GM23338 (cell line): Measurements from ENCODE around the gene HES3. TPM values are rescaled to one million over a fixed set of nuclear protein-coding genes. Genes with fewer than 3 reads are reported as not detected.

Source experiments
- ATAC-seq: fragments of 200-7000 bp; cut with Tn5 transposase; 3 replicates; pipeline ENCODE4 v1.9.1; 2020
- DNase-seq: peaks from one replicate; pipeline ENCODE4 v3.0.0-alpha.2; 2015; ENCODE audit warnings: low spot score
- H2AFZ ChIP-seq: fragments of 200-600 bp; sonication (generic); 2 replicates; pipeline ENCODE4 v1.8.0; 2016; ENCODE audit warnings: antibody characterized with exemption, mild to moderate bottlenecking, moderate library complexity
- H3F3A ChIP-seq: fragments of 200-600 bp; sonication (generic); replicated peaks from 2 replicates; pipeline ENCODE4 v1.8.0; 2017; ENCODE audit warnings: antibody characterized with exemption, mixed run types, low read depth
- H3K27ac ChIP-seq: fragments of 200-600 bp; sonication (generic); 2 replicates; pipeline ENCODE4 v1.6.1; 2016; ENCODE audit warnings: low read depth
- H3K27me3 ChIP-seq: fragments of 200-600 bp; sonication (generic); 2 replicates; pipeline ENCODE4 v1.8.0; 2016; ENCODE audit warnings: mild to moderate bottlenecking, mixed run types, moderate library complexity; ENCODE audit not compliant: insufficient read depth
- H3K36me3 ChIP-seq: fragments of 200-600 bp; sonication (generic); 2 replicates; pipeline ENCODE4 v1.8.0; 2016; ENCODE audit warnings: mild to moderate bottlenecking; ENCODE audit not compliant: insufficient read depth
- H3K4me1 ChIP-seq: fragments of 200-600 bp; sonication (generic); 2 replicates; pipeline ENCODE4 v1.8.0; 2016; ENCODE audit warnings: mild to moderate bottlenecking, moderate library complexity; ENCODE audit not compliant: insufficient read depth
- H3K4me2 ChIP-seq: fragments of 200-600 bp; sonication (generic); 2 replicates; pipeline ENCODE4 v1.7.1; 2017; ENCODE audit warnings: mixed run types
- H3K4me3 ChIP-seq: fragments of 200-600 bp; sonication (generic); 2 replicates; pipeline ENCODE4 v1.6.1; 2016; ENCODE audit warnings: mixed run types
- H3K79me2 ChIP-seq: fragments of 200-600 bp; sonication (generic); replicated peaks from 2 replicates; pipeline ENCODE4 v1.8.0; 2017; ENCODE audit warnings: mild to moderate bottlenecking; ENCODE audit not compliant: insufficient read depth
- H3K9me2 ChIP-seq: fragments of 200-600 bp; sonication (generic); 2 replicates; pipeline ENCODE4 v1.8.0; 2017; ENCODE audit not compliant: insufficient read depth
- H4K20me1 ChIP-seq: fragments of 200-600 bp; sonication (generic); replicated peaks from 2 replicates; pipeline ENCODE4 v1.8.0; 2017; ENCODE audit warnings: mild to moderate bottlenecking; ENCODE audit not compliant: insufficient read depth
- H3K27ac Mint-ChIP-seq: 2 replicates; pipeline ENCODE4 v1.8.0; 2020; ENCODE audit warnings: inconsistent platforms, mild to moderate bottlenecking, moderate library complexity, mixed read lengths
- H3K27me3 Mint-ChIP-seq: 3 replicates; pipeline ENCODE4 v1.8.0; 2022; ENCODE audit warnings: low read depth, mild to moderate bottlenecking, moderate library complexity, mixed read lengths, inconsistent platforms; ENCODE audit not compliant: insufficient read depth, poor library complexity
- H3K36me3 Mint-ChIP-seq: 3 replicates; pipeline ENCODE4 v1.8.0; 2021; ENCODE audit warnings: low read depth, mild to moderate bottlenecking, inconsistent platforms, moderate library complexity, mixed read lengths
- H3K4me1 Mint-ChIP-seq: 3 replicates; pipeline ENCODE4 v1.8.0; 2020; ENCODE audit warnings: mild to moderate bottlenecking, inconsistent platforms, mixed read lengths
- H3K4me3 Mint-ChIP-seq: 3 replicates; pipeline ENCODE4 v1.8.0; 2021; ENCODE audit warnings: moderate library complexity, mild to moderate bottlenecking, inconsistent platforms, mixed read lengths
- H3K9me3 Mint-ChIP-seq: 3 replicates; pipeline ENCODE4 v1.8.0; 2020; ENCODE audit warnings: moderate library complexity, mild to moderate bottlenecking, inconsistent platforms, mixed read lengths
- CREB1 ChIP-seq: fragments of 250-450 bp; sonication (Bioruptor Pico); IDR thresholded peaks from 2 replicates; pipeline ENCODE4 v1.5.0; 2020; ENCODE audit warnings: low read depth, mild to moderate bottlenecking, moderate library complexity
- EZH2 ChIP-seq: fragments of 200-600 bp; sonication (generic); IDR thresholded peaks from one replicate; pipeline ENCODE4 v1.8.0; 2017; ENCODE audit warnings: antibody characterized with exemption, mild to moderate bottlenecking, low read depth; ENCODE audit not compliant: unreplicated experiment
- EZH2phosphoT487 ChIP-seq: fragments of 200-600 bp; sonication (generic); IDR thresholded peaks from one replicate; pipeline ENCODE4 v1.8.1; 2018; ENCODE audit warnings: antibody characterized with exemption; ENCODE audit not compliant: unreplicated experiment
- JUNB ChIP-seq: IDR thresholded peaks from one replicate; pipeline ENCODE4 v1.6.1; 2016; ENCODE audit warnings: antibody characterized with exemption; ENCODE audit not compliant: unreplicated experiment
- NANOG ChIP-seq: IDR thresholded peaks from 2 replicates; pipeline ENCODE4 v1.6.1; 2016; ENCODE audit warnings: antibody characterized with exemption, borderline replicate concordance
- POLR2AphosphoS5 ChIP-seq: IDR thresholded peaks from 2 replicates; pipeline ENCODE4 v1.6.1; 2016; ENCODE audit warnings: antibody characterized with exemption, low read depth
- STAT1 ChIP-seq: IDR thresholded peaks from one replicate; pipeline ENCODE4 v1.6.1; 2016; ENCODE audit warnings: antibody characterized with exemption; ENCODE audit not compliant: unreplicated experiment
- ZNF114 ChIP-seq: fragments of 250-450 bp; sonication (Bioruptor Pico); IDR thresholded peaks from 2 replicates; pipeline ENCODE4 v1.5.0; 2020; ENCODE audit warnings: mild to moderate bottlenecking, moderate library complexity
- ZNF331 ChIP-seq: fragments of 250-450 bp; sonication (Bioruptor Pico); IDR thresholded peaks from 2 replicates; pipeline ENCODE4 v1.5.0; 2020; ENCODE audit warnings: low read depth, mild to moderate bottlenecking, moderate library complexity
- polyA plus RNA-seq: library from polyadenylated mRNA; unstranded; fragments of >200 nt; fragmentation: Nextera tagmentation; extraction: Ambion mirVana; gene quantifications from 2 replicates; pipeline ENCODE4 v1.2.1, GENCODE V29; 2016
- total RNA-seq: library from RNA; depleted of rRNA; stranded (reverse); fragments of >200 nt; shearing (Covaris generic); gene quantifications from 2 replicates; pipeline ENCODE4 v1.2.3, GENCODE V29; 2014
- TF ChIP-seq, protein P1 (sequence below), 2 experiments: fragments of 200-600 bp in 1 of 2; sonication (generic) in 1 of 2; conservative IDR thresholded peaks; 2 replicates each; pipeline versions ENCODE4 v1.5.1 to v1.6.1; 2016 to 2017; ENCODE audit warnings: antibody characterized with exemption in 2 of 2, low read depth in 2 of 2, mild to moderate bottlenecking in 2 of 2, moderate library complexity in 1 of 2
- TF ChIP-seq, protein P2 (sequence below): fragments of 250-450 bp; sonication (Bioruptor Pico); IDR thresholded peaks from 2 replicates; pipeline ENCODE4 v1.5.0; 2020; ENCODE audit warnings: mild to moderate bottlenecking, moderate library complexity
- TF ChIP-seq, protein P3 (sequence below): IDR thresholded peaks from 2 replicates; pipeline ENCODE4 v1.6.1; 2016; ENCODE audit warnings: antibody characterized with exemption

HES3 gene
- total and polyA plus RNA-seq, 2 experiments from 2014 or later, result 7.1 to 50.4 TPM

DNA sequence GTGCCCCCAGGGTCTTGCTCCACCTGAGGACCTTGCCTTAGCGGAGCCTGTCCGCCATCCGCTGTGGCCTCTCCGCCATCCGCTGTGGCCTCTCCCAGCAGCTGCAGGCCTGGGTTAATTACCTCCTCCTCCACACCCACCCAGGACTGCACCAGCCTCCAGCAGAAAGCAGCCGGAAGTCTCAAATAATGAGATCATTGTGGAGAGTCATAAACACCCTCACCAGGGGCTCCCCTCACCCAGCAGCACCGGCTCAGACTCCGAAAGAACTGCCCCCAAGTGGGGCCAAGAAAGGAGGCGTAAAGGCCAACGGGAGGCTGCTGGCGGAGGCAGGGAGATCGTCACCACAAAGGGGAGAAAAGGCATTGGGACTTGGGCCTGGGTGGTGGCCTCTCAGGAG is 27.6 kb downstream of the HES3 start (continued):
- TF ChIP-seq, protein P1, sequence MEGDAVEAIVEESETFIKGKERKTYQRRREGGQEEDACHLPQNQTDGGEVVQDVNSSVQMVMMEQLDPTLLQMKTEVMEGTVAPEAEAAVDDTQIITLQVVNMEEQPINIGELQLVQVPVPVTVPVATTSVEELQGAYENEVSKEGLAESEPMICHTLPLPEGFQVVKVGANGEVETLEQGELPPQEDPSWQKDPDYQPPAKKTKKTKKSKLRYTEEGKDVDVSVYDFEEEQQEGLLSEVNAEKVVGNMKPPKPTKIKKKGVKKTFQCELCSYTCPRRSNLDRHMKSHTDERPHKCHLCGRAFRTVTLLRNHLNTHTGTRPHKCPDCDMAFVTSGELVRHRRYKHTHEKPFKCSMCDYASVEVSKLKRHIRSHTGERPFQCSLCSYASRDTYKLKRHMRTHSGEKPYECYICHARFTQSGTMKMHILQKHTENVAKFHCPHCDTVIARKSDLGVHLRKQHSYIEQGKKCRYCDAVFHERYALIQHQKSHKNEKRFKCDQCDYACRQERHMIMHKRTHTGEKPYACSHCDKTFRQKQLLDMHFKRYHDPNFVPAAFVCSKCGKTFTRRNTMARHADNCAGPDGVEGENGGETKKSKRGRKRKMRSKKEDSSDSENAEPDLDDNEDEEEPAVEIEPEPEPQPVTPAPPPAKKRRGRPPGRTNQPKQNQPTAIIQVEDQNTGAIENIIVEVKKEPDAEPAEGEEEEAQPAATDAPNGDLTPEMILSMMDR (conservative IDR thresholded peaks at IDR 0.05; ENCODE audit: low read depth in 2 of 2), result no peak

DNA sequence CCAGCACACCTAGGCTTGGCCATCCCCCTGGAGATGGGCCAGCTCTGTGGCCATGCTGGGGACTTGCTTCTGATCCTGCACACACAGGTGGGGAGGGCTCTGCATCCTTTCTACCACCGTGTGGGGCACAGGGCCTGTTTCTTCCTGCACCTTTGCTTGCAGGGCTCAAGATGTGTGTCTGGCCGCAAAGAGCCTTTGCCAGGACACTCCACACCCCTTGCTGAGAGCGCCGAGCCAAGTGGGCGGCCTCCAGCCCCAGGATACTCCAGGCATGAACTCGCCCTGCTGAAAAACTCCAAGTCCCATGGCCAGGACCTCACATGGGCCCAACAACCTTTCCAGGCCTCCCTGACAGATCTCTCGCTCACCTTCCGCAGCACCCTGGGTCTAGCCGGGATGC is 28.5 kb downstream of the HES3 start:
- peaks cover 19% of the 10 kb centered on the region for H3K27me3 Mint-ChIP-seq
- H3K79me2 ChIP-seq, result no peaks in the 10 kb centered on the region
- DNase-seq (no peak), ATAC-seq (no peak)
- H3K4me2 ChIP-seq, result no peak overlapping the region
- no peak overlapping the region for H3K4me3 ChIP-seq
- no peaks in the 10 kb centered on the region; the same call in 1 of the 2 replicates for H4K20me1 ChIP-seq
- no peak overlapping the region for H2AFZ ChIP-seq
- H3K4me3 Mint-ChIP-seq, result no peak overlapping the region
- peaks cover 35% of the 10 kb centered on the region for H3K4me1 Mint-ChIP-seq
- H3K27me3 ChIP-seq, result no peaks in the 10 kb centered on the region
- no peaks in the 10 kb centered on the region for H3K9me2 ChIP-seq
- no peaks in the 10 kb centered on the region for H3K9me3 Mint-ChIP-seq
- H3K4me1 ChIP-seq, result peaks cover 5% of the 10 kb centered on the region; the same call in 1 of the 2 replicates
- H3F3A ChIP-seq, result 0 out of 2 replicates have a peak, but pooled peaks cover 5% of the 10 kb centered on the region
- H3K27ac Mint-ChIP-seq, result no peak overlapping the region; the same call in none of the 2 replicates
- H3K27ac ChIP-seq, result no peak overlapping the region
- H3K36me3 ChIP-seq, result no peaks in the 10 kb centered on the region
- peaks cover under 1% of the 10 kb centered on the region; the same call in 1 of the 3 replicates for H3K36me3 Mint-ChIP-seq
- TF ChIP-seq ZNF114, result no peak
- no peak for TF ChIP-seq ZNF331 (CRISPR knock-in tag)
- no peak for TF ChIP-seq POLR2AphosphoS5
- TF ChIP-seq EZH2, result no peak
- TF ChIP-seq JUNB, result no peak
- no peak for TF ChIP-seq CREB1 (CRISPR knock-in tag)
- TF ChIP-seq, protein P2, sequence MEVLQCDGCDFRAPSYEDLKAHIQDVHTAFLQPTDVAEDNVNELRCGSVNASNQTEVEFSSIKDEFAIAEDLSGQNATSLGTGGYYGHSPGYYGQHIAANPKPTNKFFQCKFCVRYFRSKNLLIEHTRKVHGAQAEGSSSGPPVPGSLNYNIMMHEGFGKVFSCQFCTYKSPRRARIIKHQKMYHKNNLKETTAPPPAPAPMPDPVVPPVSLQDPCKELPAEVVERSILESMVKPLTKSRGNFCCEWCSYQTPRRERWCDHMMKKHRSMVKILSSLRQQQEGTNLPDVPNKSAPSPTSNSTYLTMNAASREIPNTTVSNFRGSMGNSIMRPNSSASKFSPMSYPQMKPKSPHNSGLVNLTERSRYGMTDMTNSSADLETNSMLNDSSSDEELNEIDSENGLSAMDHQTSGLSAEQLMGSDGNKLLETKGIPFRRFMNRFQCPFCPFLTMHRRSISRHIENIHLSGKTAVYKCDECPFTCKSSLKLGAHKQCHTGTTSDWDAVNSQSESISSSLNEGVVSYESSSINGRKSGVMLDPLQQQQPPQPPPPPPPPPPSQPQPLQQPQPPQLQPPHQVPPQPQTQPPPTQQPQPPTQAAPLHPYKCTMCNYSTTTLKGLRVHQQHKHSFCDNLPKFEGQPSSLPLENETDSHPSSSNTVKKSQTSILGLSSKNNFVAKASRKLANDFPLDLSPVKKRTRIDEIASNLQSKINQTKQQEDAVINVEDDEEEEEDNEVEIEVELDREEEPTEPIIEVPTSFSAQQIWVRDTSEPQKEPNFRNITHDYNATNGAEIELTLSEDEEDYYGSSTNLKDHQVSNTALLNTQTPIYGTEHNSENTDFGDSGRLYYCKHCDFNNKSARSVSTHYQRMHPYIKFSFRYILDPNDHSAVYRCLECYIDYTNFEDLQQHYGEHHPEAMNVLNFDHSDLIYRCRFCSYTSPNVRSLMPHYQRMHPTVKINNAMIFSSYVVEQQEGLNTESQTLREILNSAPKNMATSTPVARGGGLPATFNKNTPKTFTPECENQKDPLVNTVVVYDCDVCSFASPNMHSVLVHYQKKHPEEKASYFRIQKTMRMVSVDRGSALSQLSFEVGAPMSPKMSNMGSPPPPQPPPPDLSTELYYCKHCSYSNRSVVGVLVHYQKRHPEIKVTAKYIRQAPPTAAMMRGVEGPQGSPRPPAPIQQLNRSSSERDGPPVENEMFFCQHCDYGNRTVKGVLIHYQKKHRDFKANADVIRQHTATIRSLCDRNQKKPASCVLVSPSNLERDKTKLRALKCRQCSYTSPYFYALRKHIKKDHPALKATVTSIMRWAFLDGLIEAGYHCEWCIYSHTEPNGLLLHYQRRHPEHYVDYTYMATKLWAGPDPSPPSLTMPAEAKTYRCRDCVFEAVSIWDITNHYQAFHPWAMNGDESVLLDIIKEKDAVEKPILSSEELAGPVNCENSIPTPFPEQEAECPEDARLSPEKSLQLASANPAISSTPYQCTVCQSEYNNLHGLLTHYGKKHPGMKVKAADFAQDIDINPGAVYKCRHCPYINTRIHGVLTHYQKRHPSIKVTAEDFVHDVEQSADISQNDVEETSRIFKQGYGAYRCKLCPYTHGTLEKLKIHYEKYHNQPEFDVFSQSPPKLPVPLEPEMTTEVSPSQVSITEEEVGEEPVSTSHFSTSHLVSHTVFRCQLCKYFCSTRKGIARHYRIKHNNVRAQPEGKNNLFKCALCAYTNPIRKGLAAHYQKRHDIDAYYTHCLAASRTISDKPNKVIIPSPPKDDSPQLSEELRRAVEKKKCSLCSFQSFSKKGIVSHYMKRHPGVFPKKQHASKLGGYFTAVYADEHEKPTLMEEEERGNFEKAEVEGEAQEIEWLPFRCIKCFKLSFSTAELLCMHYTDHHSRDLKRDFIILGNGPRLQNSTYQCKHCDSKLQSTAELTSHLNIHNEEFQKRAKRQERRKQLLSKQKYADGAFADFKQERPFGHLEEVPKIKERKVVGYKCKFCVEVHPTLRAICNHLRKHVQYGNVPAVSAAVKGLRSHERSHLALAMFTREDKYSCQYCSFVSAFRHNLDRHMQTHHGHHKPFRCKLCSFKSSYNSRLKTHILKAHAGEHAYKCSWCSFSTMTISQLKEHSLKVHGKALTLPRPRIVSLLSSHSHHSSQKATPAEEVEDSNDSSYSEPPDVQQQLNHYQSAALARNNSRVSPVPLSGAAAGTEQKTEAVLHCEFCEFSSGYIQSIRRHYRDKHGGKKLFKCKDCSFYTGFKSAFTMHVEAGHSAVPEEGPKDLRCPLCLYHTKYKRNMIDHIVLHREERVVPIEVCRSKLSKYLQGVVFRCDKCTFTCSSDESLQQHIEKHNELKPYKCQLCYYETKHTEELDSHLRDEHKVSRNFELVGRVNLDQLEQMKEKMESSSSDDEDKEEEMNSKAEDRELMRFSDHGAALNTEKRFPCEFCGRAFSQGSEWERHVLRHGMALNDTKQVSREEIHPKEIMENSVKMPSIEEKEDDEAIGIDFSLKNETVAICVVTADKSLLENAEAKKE (CRISPR knock-in tag), result no peak
- TF ChIP-seq, protein P1 (conservative IDR thresholded peaks at IDR 0.05; ENCODE audit: low read depth in 2 of 2), result no peak
- TF ChIP-seq, protein P3, sequence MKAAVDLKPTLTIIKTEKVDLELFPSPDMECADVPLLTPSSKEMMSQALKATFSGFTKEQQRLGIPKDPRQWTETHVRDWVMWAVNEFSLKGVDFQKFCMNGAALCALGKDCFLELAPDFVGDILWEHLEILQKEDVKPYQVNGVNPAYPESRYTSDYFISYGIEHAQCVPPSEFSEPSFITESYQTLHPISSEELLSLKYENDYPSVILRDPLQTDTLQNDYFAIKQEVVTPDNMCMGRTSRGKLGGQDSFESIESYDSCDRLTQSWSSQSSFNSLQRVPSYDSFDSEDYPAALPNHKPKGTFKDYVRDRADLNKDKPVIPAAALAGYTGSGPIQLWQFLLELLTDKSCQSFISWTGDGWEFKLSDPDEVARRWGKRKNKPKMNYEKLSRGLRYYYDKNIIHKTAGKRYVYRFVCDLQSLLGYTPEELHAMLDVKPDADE, result no peak
- no peak for TF ChIP-seq EZH2phosphoT487
- no peak for TF ChIP-seq STAT1
- no peak for TF ChIP-seq NANOG
